Endothelial cell of umbilical vein (primary cell): ENCODE data around the gene MEGF11. TPM values are rescaled to one million over a fixed set of nuclear protein-coding genes. Genes with fewer than 3 reads are reported as not detected.

ENCODE experiments used
- BruUV-seq: library from RNA; stranded (reverse); fragments of 400-500 nt; replicated peaks from 2 replicates; lab custom pipeline; 2021; lab: Mats Ljungman, UMichigan
- CTCF ChIA-PET: fragments of 300-600, 350-600 bp; sonication (Branson Sonifier 250); formaldehyde crosslinking; loops from one replicate; lab custom pipeline; 2021; ENCODE audit warnings: antibody characterized with exemption, inconsistent platforms; lab: Charles Lee
- POLR2A ChIA-PET: fragments of 300-600, 350-600 bp; sonication (Branson Sonifier 250); formaldehyde crosslinking; loops from one replicate; lab custom pipeline; 2021; ENCODE audit warnings: antibody characterized with exemption, inconsistent platforms; lab: Charles Lee
- DNase-seq: peaks from one replicate; pipeline ENCODE4 v3.0.0-alpha.2; 2011; ENCODE audit warnings: low read depth, low spot score
- FAIRE-seq: peaks from 2 replicates; lab custom pipeline; 2011; peaks lifted over from hg19 to GRCh38; lab: Jason Lieb, UNC
- H2AFZ ChIP-seq: 2 replicates; pipeline ENCODE4 v1.6.0; 2012; ENCODE audit warnings: low read depth, low read length, control low read depth, inconsistent platforms
- H3K27ac ChIP-seq: 2 replicates; pipeline ENCODE4 v1.5.1; 2011; ENCODE audit warnings: low read depth, mild to moderate bottlenecking, control low read depth, low read length, moderate library complexity; ENCODE audit not compliant: insufficient read depth
- H3K27me3 ChIP-seq, 2 experiments: 2 replicates each; pipeline versions ENCODE4 v1.6.0 to v1.6.1; 2011; ENCODE audit warnings: low read length in 2 of 2, mixed read lengths in 1 of 2; ENCODE audit not compliant: control insufficient read depth in 2 of 2, insufficient read depth in 2 of 2
- H3K36me3 ChIP-seq, 2 experiments: 2 replicates in 1 of 2; 3 replicates in 1 of 2; pipeline ENCODE4 v1.5.1; 2011; ENCODE audit warnings: low read length in 2 of 2, mild to moderate bottlenecking in 1 of 2, moderate library complexity in 1 of 2; ENCODE audit not compliant: control insufficient read depth in 2 of 2, insufficient read depth in 2 of 2; ENCODE audit errors: extremely low read depth in 1 of 2
- H3K4me1 ChIP-seq: 3 replicates; pipeline ENCODE4 v1.5.1; 2011; ENCODE audit warnings: mild to moderate bottlenecking, low read length; ENCODE audit not compliant: control insufficient read depth, insufficient read depth; ENCODE audit errors: extremely low read depth
- H3K4me2 ChIP-seq: 2 replicates; pipeline ENCODE4 v1.6.1; 2011; ENCODE audit warnings: low read length, control low read depth, mixed read lengths; ENCODE audit not compliant: insufficient read depth
- H3K4me3 ChIP-seq, 3 experiments: fragments of 200-600 bp in 1 of 3; sonication (generic), shearing (Covaris generic) in 1 of 3; replicated peaks in 1 of 3; 2 replicates each; pipeline ENCODE4 v1.5.1; 2011 to 2016; ENCODE audit warnings: control low read depth in 3 of 3, low read length in 3 of 3, mild to moderate bottlenecking in 2 of 3, inconsistent platforms in 1 of 3, low read depth in 1 of 3, moderate library complexity in 1 of 3; ENCODE audit not compliant: insufficient read depth in 1 of 3
- H3K79me2 ChIP-seq: 2 replicates; pipeline ENCODE4 v1.6.0; 2012; ENCODE audit warnings: low read length, inconsistent platforms; ENCODE audit not compliant: control insufficient read depth, insufficient read depth
- H3K9ac ChIP-seq: replicated peaks from 2 replicates; pipeline ENCODE3; 2011; ENCODE audit warnings: low read length, control low read depth; ENCODE audit not compliant: insufficient read depth; ENCODE audit errors: extremely low read depth
- H3K9me1 ChIP-seq: replicated peaks from 3 replicates; pipeline ENCODE4 v1.6.0; 2011; ENCODE audit warnings: mild to moderate bottlenecking, low read length; ENCODE audit not compliant: control insufficient read depth, insufficient read depth; ENCODE audit errors: extremely low read depth
- H3K9me3 ChIP-seq: replicated peaks from 2 replicates; pipeline ENCODE4 v1.5.1; 2012; ENCODE audit warnings: low read length, inconsistent platforms; ENCODE audit not compliant: control insufficient read depth, insufficient read depth
- H4K20me1 ChIP-seq: replicated peaks from 2 replicates; pipeline ENCODE3; 2011; ENCODE audit warnings: mild to moderate bottlenecking, low read length; ENCODE audit not compliant: control insufficient read depth, insufficient read depth; ENCODE audit errors: extremely low read depth
- EZH2 ChIP-seq: IDR thresholded peaks from 2 replicates; pipeline ENCODE4 v1.6.1; 2012; ENCODE audit warnings: borderline replicate concordance, low read depth, mild to moderate bottlenecking, moderate library complexity, low read length, inconsistent platforms; ENCODE audit not compliant: severe bottlenecking
- FOS ChIP-seq: IDR thresholded peaks from 2 replicates; pipeline ENCODE4 v1.6.1; 2011; ENCODE audit warnings: mild to moderate bottlenecking, low read length, moderate library complexity, borderline replicate concordance; ENCODE audit not compliant: insufficient read depth
- GATA2 ChIP-seq: IDR thresholded peaks from 2 replicates; pipeline ENCODE4 v1.7.0; 2011; ENCODE audit warnings: low read depth, mild to moderate bottlenecking, moderate library complexity, mixed read lengths, low read length; ENCODE audit not compliant: insufficient read length, insufficient read depth
- JUN ChIP-seq: IDR thresholded peaks from 2 replicates; pipeline ENCODE4 v1.6.1; 2011; ENCODE audit warnings: borderline replicate concordance, low read depth; ENCODE audit not compliant: insufficient read length, insufficient read depth
- MYC ChIP-seq: IDR thresholded peaks from one replicate; pipeline ENCODE4 v1.6.1; 2011; ENCODE audit warnings: mild to moderate bottlenecking, low read depth, low read length
- POLR2A ChIP-seq: IDR thresholded peaks from 2 replicates; pipeline ENCODE4 v1.6.1; 2012; ENCODE audit warnings: low read depth, mild to moderate bottlenecking, control low read depth, low read length
- POLR2AphosphoS5 ChIP-seq: IDR thresholded peaks from 2 replicates; pipeline ENCODE4 v1.6.1; 2012; ENCODE audit warnings: low read depth, mild to moderate bottlenecking, control low read depth, low read length, moderate library complexity; ENCODE audit not compliant: insufficient read depth
- dilution Hi-C: fragments of 300-500 bp; cut with MboI; formaldehyde crosslinking; loops from one replicate; pipeline ENCODE4 v1.15.0; 2019; ENCODE audit warnings: low sequenced_read_pairs; ENCODE audit not compliant: extremely low pct_ligation_motif_present
- intact Hi-C: fragments of 100-400 bp; cut with micrococcal nuclease; formaldehyde crosslinking; loops from one replicate; pipeline ENCODE4 v1.10.0; 2022
- polyA plus RNA-seq, 4 experiments: library from polyadenylated mRNA; depleted of rRNA in 3 of 4; stranded (reverse) in 3 of 4; unstranded in 1 of 4; fragments of >200 nt; gene quantifications; 2 replicates each; pipeline versions ENCODE4 v1.2.1 to v1.2.3, GENCODE V29; 2011 to 2012; ENCODE audit warnings: missing spikeins in 1 of 4
- total RNA-seq: library from RNA; stranded (reverse); gene quantifications from 2 replicates; pipeline ENCODE4 v1.2.3, GENCODE V29; 2021
- TF ChIP-seq, protein P1 (sequence below): IDR thresholded peaks from 2 replicates; pipeline ENCODE4 v1.6.1; 2011; ENCODE audit not compliant: insufficient read depth, insufficient read length
- TF ChIP-seq, protein P2 (sequence below), 2 donors: IDR thresholded peaks; 1 replicate in 1 of 2; 2 replicates in 1 of 2; pipeline ENCODE4 v1.5.1; 2011; ENCODE audit warnings: low read length in 2 of 2, mild to moderate bottlenecking in 2 of 2, moderate library complexity in 2 of 2, control low read depth in 1 of 2, inconsistent platforms in 1 of 2, low read depth in 1 of 2; ENCODE audit not compliant: insufficient read depth in 1 of 2; ENCODE audit errors: extremely low read depth in 1 of 2

MEGF11 gene
- total and polyA plus RNA-seq, 2 donors (not counting 3 experiments of a cell fraction or from before 2014, with no cell fraction given): not detected

DNA sequence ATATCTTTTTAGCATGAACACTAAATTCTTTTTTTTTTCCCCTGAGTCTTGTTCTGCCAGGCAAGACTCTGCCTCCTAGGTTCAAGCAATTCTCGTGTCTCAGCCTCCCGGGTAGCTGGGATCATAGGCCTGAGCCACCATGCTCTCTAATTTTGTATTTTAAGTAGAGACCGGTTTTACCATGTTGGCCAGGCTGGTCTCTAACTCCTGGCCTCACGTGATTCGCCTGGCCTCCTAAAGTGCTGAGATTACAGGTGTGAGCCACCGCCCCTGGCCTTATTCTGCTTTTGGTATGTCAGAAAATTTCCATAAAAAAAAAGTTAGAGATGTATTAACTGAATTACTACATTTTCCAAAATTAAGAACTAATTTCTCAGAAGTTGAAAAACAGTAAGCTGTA is 370.0 kb downstream of the MEGF11 start:
- TF ChIP-seq, protein P1, sequence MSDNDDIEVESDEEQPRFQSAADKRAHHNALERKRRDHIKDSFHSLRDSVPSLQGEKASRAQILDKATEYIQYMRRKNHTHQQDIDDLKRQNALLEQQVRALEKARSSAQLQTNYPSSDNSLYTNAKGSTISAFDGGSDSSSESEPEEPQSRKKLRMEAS: no peak
- CTCF ChIA-PET: no interaction called here
- no peak overlapping the region for H3K9ac ChIP-seq
- no peaks in the 10 kb centered on the region for H3K9me3 ChIP-seq
- H3K4me2 ChIP-seq: no peak overlapping the region
- BruUV-seq: no TSS peak
- no peak overlapping the region for H3K4me3 ChIP-seq
- no peak overlapping the region for H2AFZ ChIP-seq
- H3K79me2 ChIP-seq: peaks cover 35% of the 10 kb centered on the region
- POLR2A ChIA-PET: no interaction called here
- no peaks in the 10 kb centered on the region for H3K27me3 ChIP-seq
- H3K9me1 ChIP-seq: no peaks in the 10 kb centered on the region
- no peak overlapping the region for H3K27ac ChIP-seq
- intact Hi-C loops: no loop called here
- peaks cover 9 to 19% of the 10 kb centered on the region in 2 experiments for H3K36me3 ChIP-seq
- no peaks in the 10 kb centered on the region for H3K4me1 ChIP-seq
- H4K20me1 ChIP-seq: peaks cover 3% of the 10 kb centered on the region
- FAIRE-seq: no peak
- no peak for DNase-seq
- dilution Hi-C loops: no loop called here

DNA sequence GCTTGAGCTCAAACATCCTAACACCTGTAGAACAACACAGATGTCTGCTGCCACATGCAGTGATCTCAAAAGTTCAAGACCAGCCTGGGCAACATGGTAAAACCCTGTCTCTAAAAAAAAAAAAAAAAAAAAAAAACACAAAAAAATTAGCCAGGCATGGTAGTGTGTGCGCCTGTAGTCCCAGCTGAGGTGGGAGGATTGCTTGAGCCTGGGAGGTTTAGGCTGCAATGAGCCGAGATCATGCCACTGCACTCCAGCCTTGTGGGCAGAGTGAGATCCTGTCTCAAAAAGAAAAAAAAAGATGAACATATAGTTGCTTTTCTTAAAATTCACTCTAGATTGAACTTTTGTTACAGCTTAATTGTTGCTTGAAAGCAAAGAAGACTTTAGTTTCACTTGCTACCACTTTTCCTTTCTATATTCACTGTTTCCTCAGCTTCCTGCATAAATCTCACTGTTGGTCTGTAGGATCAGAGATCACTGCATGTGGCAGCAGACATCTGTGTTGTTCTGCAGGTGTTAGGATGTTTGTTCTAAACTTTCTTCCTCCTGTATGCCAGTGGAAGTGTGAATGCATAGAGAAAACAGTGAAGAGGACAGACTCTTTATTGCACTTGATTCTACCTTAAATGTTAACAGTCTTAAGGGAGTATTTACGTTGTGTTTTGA is 371.6 kb downstream of the MEGF11 start:
- no peak overlapping the region for H2AFZ ChIP-seq
- FAIRE-seq (peak; percentile 78), DNase-seq (peak; percentile 91)
- peak overlapping the region; percentile 24 for H3K27ac ChIP-seq
- H3K9ac ChIP-seq: no peak overlapping the region
- H3K79me2 ChIP-seq: peaks cover 38% of the 10 kb centered on the region
- H3K36me3 ChIP-seq: peaks cover 9 to 16% of the 10 kb centered on the region in 2 experiments
- H3K9me1 ChIP-seq: no peaks in the 10 kb centered on the region
- no peaks in the 10 kb centered on the region for H3K9me3 ChIP-seq
- no peak overlapping the region for H3K4me2 ChIP-seq
- TF ChIP-seq FOS: no peak
- TF ChIP-seq, protein P2, sequence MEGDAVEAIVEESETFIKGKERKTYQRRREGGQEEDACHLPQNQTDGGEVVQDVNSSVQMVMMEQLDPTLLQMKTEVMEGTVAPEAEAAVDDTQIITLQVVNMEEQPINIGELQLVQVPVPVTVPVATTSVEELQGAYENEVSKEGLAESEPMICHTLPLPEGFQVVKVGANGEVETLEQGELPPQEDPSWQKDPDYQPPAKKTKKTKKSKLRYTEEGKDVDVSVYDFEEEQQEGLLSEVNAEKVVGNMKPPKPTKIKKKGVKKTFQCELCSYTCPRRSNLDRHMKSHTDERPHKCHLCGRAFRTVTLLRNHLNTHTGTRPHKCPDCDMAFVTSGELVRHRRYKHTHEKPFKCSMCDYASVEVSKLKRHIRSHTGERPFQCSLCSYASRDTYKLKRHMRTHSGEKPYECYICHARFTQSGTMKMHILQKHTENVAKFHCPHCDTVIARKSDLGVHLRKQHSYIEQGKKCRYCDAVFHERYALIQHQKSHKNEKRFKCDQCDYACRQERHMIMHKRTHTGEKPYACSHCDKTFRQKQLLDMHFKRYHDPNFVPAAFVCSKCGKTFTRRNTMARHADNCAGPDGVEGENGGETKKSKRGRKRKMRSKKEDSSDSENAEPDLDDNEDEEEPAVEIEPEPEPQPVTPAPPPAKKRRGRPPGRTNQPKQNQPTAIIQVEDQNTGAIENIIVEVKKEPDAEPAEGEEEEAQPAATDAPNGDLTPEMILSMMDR (IDR thresholded peaks at IDR 0.05; ENCODE audit: extremely low read depth in 1 of 2, insufficient read depth in 1 of 2, low read depth in 1 of 2, low read length in 2 of 2): no peak
- no peak for TF ChIP-seq JUN
- TF ChIP-seq, protein P1: no peak
- no peak for TF ChIP-seq POLR2AphosphoS5
- no peak for TF ChIP-seq MYC
- no peak for TF ChIP-seq EZH2
- TF ChIP-seq GATA2: no peak
- no peak for TF ChIP-seq POLR2A
- H3K4me1 ChIP-seq: no peaks in the 10 kb centered on the region
- H3K27me3 ChIP-seq: no peaks in the 10 kb centered on the region
- BruUV-seq: no TSS peak
- peaks cover 3% of the 10 kb centered on the region for H4K20me1 ChIP-seq
- intact Hi-C loops: no loop called here
- dilution Hi-C loops: no loop called here
- ChIA-PET POLR2A (interaction anchor here (1.7 kb wide), 1 partner anchor 12 kb away, joined by 15 read pairs; the partner anchor contains the start of gene RAB11A), CTCF (interaction anchor here (0.7 to 2.3 kb wide), 11 partner anchors 10 to 481 kb away, joined by 3 to 8 read pairs (median 4); partner anchors contain the start of gene RAB11A)
- no peak overlapping the region for H3K4me3 ChIP-seq
